HCT116 (cell line): ENCODE data around the gene LRRTM2.

ENCODE experiments used
- CEBPB ChIP-seq: IDR thresholded peaks from 2 replicates; pipeline ENCODE4 v1.6.1; 2012; ENCODE audit warnings: low read depth
- EZH2 ChIP-seq: fragments of 200-600 bp; sonication (generic); IDR thresholded peaks from 2 replicates; pipeline ENCODE4 v1.6.1; 2017; ENCODE audit warnings: antibody characterized with exemption, mixed run types
- POLR2A ChIP-seq: IDR thresholded peaks from 2 replicates; pipeline ENCODE4 v1.7.0; 2011; ENCODE audit warnings: borderline replicate concordance; ENCODE audit not compliant: insufficient read depth, insufficient read length; ENCODE audit errors: extremely low read depth
- POLR2AphosphoS5 ChIP-seq: IDR thresholded peaks from 2 replicates; pipeline ENCODE4 v1.6.1; 2011; ENCODE audit warnings: mild to moderate bottlenecking, low read depth, low read length, moderate library complexity
- RAD21 ChIP-seq: IDR thresholded peaks from 2 replicates; pipeline ENCODE4 v1.6.1; 2012; ENCODE audit warnings: low read depth, mild to moderate bottlenecking
- SIN3A ChIP-seq: IDR thresholded peaks from 2 replicates; pipeline ENCODE4 v1.6.1; 2012; ENCODE audit warnings: low read depth
- SP1 ChIP-seq: IDR thresholded peaks from 2 replicates; pipeline ENCODE4 v1.6.1; 2012; ENCODE audit warnings: low read depth
- TCF7L2 ChIP-seq: IDR thresholded peaks from 2 replicates; pipeline ENCODE4 v1.7.0; 2011; ENCODE audit warnings: borderline replicate concordance, inconsistent platforms; ENCODE audit not compliant: insufficient read depth, insufficient read length; ENCODE audit errors: extremely low read depth
- TF ChIP-seq, protein P1 (sequence below), 3 experiments: fragments of 200-600 bp in 1 of 3; sonication (generic) in 1 of 3; IDR thresholded peaks in 2 of 3; conservative IDR thresholded peaks in 1 of 3; 2 replicates each; pipeline ENCODE4 v1.5.1; 2012 to 2017; ENCODE audit warnings: low read depth in 2 of 3, low read length in 2 of 3, antibody characterized with exemption in 1 of 3, borderline replicate concordance in 1 of 3, control low read depth in 1 of 3, mild to moderate bottlenecking in 1 of 3, mixed read lengths in 1 of 3, mixed run types in 1 of 3, moderate library complexity in 1 of 3; ENCODE audit not compliant: insufficient read depth in 1 of 3
- TF ChIP-seq, protein P2 (sequence below): IDR thresholded peaks from 2 replicates; pipeline ENCODE4 v1.6.1; 2012
- TF ChIP-seq, protein P3 (sequence below): IDR thresholded peaks from 2 replicates; pipeline ENCODE4 v1.6.1; 2011; ENCODE audit warnings: mild to moderate bottlenecking, low read length, moderate library complexity; ENCODE audit not compliant: insufficient replicate concordance; ENCODE audit errors: extremely low read depth
- TF ChIP-seq, protein P4 (sequence below): IDR thresholded peaks from 2 replicates; pipeline ENCODE4 v1.6.1; 2012; ENCODE audit warnings: low read depth

GRCh38 chr5:138890644-138891043 lies 15.5 kb upstream of the LRRTM2 start:
- TF ChIP-seq, protein P1, sequence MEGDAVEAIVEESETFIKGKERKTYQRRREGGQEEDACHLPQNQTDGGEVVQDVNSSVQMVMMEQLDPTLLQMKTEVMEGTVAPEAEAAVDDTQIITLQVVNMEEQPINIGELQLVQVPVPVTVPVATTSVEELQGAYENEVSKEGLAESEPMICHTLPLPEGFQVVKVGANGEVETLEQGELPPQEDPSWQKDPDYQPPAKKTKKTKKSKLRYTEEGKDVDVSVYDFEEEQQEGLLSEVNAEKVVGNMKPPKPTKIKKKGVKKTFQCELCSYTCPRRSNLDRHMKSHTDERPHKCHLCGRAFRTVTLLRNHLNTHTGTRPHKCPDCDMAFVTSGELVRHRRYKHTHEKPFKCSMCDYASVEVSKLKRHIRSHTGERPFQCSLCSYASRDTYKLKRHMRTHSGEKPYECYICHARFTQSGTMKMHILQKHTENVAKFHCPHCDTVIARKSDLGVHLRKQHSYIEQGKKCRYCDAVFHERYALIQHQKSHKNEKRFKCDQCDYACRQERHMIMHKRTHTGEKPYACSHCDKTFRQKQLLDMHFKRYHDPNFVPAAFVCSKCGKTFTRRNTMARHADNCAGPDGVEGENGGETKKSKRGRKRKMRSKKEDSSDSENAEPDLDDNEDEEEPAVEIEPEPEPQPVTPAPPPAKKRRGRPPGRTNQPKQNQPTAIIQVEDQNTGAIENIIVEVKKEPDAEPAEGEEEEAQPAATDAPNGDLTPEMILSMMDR (IDR thresholded peaks at IDR 0.05 in 2 of 3, conservative IDR thresholded peaks at IDR 0.05 in 1 of 3; ENCODE audit: borderline replicate concordance in 1 of 3, insufficient read depth in 1 of 3, low read depth in 2 of 3, low read length in 2 of 3), result no peak
- TF ChIP-seq, protein P2, sequence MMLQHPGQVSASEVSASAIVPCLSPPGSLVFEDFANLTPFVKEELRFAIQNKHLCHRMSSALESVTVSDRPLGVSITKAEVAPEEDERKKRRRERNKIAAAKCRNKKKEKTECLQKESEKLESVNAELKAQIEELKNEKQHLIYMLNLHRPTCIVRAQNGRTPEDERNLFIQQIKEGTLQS, result no peak
- TF ChIP-seq POLR2A, result no peak
- no peak for TF ChIP-seq RAD21
- TF ChIP-seq, protein P3, sequence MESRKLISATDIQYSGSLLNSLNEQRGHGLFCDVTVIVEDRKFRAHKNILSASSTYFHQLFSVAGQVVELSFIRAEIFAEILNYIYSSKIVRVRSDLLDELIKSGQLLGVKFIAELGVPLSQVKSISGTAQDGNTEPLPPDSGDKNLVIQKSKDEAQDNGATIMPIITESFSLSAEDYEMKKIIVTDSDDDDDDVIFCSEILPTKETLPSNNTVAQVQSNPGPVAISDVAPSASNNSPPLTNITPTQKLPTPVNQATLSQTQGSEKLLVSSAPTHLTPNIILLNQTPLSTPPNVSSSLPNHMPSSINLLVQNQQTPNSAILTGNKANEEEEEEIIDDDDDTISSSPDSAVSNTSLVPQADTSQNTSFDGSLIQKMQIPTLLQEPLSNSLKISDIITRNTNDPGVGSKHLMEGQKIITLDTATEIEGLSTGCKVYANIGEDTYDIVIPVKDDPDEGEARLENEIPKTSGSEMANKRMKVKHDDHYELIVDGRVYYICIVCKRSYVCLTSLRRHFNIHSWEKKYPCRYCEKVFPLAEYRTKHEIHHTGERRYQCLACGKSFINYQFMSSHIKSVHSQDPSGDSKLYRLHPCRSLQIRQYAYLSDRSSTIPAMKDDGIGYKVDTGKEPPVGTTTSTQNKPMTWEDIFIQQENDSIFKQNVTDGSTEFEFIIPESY, result no peak
- no peak for TF ChIP-seq EZH2
- no peak for TF ChIP-seq SP1
- TF ChIP-seq TCF7L2, result no peak
- TF ChIP-seq CEBPB, result no peak
- no peak for TF ChIP-seq SIN3A
- TF ChIP-seq, protein P4, sequence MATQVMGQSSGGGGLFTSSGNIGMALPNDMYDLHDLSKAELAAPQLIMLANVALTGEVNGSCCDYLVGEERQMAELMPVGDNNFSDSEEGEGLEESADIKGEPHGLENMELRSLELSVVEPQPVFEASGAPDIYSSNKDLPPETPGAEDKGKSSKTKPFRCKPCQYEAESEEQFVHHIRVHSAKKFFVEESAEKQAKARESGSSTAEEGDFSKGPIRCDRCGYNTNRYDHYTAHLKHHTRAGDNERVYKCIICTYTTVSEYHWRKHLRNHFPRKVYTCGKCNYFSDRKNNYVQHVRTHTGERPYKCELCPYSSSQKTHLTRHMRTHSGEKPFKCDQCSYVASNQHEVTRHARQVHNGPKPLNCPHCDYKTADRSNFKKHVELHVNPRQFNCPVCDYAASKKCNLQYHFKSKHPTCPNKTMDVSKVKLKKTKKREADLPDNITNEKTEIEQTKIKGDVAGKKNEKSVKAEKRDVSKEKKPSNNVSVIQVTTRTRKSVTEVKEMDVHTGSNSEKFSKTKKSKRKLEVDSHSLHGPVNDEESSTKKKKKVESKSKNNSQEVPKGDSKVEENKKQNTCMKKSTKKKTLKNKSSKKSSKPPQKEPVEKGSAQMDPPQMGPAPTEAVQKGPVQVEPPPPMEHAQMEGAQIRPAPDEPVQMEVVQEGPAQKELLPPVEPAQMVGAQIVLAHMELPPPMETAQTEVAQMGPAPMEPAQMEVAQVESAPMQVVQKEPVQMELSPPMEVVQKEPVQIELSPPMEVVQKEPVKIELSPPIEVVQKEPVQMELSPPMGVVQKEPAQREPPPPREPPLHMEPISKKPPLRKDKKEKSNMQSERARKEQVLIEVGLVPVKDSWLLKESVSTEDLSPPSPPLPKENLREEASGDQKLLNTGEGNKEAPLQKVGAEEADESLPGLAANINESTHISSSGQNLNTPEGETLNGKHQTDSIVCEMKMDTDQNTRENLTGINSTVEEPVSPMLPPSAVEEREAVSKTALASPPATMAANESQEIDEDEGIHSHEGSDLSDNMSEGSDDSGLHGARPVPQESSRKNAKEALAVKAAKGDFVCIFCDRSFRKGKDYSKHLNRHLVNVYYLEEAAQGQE, result no peak
- no peak for TF ChIP-seq POLR2AphosphoS5
